Measurements from ENCODE around the gene IGF2R.

IGF2R gene

DNA sequence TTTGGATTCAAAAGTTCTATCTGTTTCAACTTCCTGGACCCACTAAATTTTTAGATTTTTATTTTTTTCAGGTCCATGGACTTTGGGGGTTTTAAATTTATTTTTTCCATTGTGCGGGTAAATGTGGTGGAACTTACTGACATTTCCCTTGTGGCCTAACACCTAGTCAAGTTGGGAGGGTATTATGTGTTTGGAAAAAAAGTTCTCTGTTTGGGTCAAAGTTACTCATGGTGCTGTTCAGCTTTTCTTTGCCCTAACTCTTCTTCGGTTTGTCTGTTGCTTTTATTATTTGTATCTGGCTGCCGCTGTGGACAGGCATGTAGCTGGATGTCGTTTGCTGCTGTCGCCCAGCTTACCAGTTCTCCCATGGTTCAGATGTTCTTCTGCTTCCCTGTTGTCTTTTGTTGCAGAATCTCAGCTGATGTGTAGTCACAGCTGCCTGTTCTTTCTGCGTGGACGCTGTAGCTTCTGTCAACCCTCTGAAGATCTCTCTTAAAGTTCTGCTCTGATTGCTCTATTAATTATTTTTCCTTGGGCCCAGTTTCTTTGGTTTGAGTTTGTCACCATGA, 7.9 kb downstream of the IGF2R start:
- no peak for DNase-seq

DNA sequence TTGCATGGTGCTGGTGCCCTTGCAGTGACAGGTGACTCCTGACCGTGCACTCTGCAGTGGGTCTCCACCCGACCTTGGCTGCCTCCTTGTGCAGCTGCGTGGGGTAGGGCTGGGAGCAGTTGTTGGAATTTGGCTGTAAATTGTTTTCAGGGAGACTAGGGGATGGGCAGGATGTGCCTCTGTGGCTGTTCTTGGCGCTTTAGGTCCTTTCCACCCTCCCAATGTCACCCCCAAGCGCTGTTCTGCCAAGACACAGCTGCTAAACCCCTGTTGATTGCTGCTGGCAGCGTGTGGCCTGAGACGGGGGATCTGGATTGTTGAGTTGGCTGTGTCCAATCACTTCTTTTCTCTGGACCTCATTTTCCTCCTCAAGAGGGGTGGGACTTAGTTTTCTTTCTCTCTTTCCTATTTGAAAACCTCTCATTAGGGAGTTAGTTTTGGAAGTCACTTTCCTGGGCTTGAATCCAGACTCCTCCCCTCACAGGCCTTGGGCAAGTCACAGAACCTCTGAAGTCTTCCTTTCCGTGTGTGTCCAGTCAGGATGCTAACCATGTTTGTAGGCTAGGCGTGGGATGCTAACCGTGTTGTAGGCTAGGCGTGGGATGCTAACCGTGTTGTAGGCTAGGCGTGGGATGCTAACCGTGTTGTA, 8.5 kb downstream of the IGF2R start:
- no peak for DNase-seq

DNA sequence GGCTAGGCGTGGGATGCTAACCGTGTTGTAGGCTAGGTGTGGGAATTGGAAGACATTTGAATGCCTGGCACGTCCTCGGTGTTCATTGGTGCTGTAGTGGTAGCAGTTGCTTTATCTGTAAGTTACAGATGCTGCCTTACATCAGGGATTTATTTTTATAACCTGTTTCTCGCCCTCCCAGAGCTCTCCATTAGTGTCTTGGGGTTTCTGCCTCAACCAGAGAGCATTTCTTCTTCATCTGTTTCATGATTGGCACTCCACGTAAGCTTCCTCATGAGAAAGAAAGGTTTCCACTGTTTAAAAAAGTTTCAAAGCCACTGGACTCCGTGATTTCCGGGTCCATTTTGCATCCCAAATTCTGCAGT, 9.0 kb downstream of the IGF2R start:
- DNase-seq: no peak

DNA sequence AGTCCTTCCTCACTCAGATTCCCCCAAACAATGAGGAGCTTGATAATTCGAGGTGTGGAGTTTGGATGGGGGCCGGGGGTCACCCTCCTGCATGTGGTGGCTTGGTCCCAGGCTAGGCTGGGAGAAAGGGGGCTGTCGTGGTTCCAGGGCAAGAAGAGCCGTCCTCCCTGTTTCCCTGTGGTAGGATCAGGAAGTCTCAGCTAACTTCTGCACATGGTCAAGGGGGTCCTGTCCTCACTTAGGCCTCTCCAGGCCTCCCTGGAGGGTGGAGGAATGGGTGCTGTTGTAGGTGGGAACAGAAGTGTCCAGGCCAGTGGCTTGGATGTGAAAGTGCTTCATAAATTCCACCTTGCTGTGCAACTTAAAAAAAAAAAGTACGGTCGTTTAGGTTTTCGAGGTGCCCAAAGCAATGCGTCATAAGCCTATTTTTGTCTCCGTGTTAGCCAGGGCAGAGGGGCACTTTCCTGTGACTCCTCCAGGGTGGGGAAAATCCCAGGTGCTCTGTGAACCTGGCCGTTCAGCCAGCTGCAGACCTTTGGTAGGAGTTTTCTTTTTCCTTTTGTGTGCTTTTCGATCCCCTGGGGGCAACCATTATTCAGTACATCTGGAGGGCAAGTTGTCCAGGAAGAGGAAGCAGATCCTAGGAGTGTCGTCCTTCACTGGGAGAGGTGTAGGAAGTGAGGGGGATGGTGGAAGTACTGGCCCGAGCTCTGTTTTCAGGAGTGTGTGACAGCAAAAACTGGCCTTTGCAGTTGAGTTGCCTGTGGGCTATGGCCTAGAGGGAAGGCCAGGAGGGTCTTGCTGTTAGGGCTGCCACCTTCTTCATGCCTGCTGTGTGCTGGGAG, 9.6 kb downstream of the IGF2R start:
- DNase-seq: no peak

DNA sequence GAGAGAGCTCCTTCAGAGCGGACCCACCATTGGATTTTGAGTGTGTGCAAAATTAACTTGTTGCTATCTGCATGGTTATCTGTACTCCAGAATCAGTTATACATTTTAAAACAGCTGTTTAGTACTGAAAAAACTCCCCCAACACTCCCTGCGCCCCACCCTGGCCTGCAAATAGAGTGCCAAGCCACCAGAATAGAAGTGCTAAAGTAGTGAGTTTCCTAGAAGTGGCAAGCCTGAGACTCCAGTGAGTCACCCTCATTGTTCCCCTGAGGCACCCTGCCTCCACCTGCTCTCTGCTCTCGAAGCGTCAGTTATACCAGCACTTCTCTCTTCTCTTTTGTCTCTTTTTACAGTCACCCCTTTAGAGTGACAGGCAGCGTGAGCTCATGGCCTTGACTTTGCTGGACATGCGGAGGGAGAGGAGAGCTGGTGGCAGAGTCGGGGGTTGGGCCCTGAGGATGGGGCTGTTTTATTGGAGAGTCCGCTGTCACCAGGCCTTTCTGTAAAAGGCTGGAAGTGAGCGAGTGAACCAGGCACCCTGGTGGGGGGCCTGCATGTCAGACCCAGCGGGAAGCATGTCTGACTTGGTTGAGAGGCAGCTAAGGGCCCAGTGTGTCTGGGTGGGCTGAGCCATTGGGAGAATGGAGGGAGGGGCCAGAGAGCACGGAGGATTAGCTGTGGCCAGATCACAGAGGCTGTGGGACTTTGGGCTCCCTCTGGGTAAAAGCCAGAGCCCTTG, 10.4 kb downstream of the IGF2R start:
- DNase-seq: peak; percentile 80

DNA sequence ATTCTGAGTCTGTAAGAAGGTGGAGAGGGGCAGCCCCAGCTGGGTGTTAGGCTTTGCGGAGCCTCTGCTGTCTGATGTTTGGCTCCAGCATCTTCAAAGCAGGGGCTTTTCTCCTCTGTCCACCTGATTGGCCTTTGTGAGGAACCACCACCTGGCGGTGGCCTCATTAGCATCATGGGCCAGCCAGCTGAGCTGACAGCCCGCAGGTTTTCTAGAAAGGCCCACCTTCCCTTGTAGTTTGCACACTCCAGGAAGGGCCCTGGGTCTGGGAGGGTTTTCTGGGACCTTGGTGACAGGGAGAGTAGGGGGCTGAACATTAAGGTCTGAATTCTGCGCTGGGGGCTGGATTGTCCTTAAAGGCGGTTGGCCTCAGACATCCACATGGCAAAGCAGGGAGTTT, 11.6 kb downstream of the IGF2R start:
- DNase-seq: no peak

DNA sequence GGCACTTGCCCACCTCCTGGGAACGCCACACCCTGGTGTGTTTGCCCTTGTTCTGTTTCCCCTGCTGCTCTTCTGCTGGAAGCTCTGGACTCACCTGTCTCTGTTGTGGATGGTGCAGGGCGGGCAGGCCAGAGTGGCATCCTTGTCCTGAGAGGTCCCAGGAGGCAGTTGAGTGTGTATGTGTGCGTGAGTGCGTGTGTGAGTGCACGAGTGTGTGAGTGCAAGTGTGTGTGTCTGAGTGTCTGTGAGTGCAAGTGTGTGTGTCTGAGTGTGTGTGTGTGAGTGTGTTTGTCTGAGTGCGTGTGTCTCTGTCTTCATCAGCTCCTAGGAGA, 12.2 kb downstream of the IGF2R start:
- no peak for DNase-seq

DNA sequence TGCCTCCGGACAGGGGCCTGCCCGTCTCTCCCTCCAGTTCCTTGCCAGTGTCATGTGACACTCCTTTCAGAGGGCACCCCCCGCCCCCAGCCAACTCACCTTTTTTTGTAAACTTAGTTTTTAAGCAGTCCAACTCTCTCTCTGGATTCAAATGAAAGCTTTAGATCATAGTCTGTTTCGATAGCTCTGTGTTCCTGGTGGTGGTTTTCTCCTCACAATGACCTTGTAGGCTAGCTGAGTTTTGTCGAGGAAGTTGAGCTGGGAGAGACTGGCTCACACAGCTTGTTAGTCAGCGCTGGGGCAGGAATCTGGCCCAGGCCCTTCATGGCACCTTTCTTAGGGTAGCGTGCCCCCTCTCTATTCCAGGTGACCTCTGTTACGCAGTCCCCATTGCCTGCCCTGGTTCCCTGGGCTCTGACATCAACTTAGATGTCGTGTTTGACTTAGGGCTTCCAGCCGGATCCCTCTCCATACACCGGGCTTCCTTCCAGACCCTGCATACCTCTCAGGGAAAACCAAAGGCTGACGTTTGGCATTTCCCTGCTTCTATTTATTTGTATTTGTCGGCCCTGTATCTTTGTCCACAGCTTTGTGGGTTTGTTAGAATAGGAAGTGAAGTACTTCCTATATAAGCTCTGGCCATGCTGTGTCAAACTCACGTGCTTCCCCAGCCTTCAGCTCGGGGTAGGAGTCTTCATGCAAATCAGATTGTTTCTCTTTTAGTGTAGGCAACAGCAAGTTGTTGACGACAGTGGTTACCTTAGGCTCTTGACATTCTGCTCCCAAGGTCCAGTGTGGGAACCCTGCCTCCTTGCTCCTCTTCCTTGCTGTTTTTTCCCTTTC, 12.7 kb downstream of the IGF2R start:
- DNase-seq: peak; percentile 50

DNA sequence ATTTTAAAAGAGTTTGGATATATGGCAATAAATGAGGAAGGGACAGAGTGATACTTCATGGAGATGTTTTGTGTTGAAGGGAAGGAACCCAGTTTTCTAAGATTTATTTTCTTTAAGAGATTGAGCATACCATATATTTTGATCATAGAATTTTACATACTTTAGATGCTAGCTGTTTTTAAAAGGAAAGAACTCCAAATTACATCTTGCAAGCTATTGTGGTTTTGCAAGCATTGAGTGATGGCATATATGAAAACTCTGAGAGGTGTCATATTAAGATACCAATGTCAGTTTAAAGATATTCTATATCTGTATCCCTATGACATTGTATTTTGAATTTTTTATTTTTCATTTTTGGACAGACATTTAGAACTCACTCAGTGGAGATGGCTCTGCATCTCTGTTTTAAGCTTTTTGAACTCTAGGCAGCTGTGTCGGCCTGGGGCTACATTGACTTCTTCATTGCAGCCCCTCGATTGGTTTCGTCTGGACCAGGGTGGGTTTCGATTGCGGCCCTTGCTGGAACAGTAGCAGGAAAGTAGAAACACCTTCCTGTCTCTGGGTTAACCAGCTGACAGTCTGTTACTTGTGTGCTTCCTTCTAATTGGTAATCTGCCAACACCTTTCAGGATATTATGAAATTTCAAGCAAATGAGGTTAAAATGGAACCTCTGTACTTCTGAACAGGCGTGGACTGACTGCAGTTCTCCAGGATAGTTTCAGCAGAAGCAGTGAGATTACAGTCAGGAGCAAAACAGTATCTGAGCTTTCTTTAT, 14.0 kb downstream of the IGF2R start:
- no peak for DNase-seq

DNA sequence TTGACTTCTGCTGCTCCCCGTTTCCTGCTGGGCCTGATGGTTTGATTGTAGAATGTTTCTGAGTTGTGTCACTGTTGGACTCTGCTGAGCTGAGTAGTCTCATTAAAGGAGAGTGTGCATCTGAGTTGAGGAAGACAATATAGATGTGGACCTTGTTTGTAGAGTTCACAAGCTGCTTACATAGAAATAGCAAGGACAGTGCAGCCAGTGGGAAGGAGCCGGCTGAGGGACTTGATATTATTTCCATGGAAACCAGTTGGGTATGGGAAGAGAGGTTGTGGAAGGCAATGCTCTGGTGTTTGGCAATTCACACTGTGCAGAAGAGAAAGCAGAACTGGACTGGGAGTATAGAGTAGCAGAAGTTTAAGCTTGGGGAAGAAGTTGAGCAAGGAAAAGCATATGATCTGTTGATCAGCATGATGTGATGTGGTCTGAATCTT, 14.8 kb downstream of the IGF2R start:
- DNase-seq: no peak

DNA sequence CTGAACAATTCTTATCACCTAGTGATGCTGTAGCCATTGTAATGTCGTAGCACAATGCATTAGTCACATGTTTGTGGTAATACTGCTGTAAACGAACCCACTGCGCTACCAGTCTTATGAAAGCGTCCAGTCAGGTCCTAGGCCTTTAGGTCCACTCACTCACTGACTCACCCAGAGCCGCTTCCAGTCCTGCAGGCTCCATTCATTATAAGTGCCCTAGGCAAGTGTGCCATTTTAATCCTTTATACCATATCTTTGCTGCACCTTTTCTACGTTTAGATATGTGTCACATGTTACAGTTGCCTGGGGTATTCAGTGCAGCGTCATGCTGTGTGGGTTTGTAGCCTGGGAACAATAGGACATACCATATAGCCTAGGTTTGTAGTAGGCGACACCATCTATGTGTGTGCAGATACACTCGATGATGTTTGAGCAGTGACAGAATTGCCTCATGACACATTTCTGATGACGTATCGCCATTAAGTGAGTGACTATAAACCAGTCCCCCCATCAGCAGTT, 15.4 kb downstream of the IGF2R start:
- no peak for DNase-seq

DNA sequence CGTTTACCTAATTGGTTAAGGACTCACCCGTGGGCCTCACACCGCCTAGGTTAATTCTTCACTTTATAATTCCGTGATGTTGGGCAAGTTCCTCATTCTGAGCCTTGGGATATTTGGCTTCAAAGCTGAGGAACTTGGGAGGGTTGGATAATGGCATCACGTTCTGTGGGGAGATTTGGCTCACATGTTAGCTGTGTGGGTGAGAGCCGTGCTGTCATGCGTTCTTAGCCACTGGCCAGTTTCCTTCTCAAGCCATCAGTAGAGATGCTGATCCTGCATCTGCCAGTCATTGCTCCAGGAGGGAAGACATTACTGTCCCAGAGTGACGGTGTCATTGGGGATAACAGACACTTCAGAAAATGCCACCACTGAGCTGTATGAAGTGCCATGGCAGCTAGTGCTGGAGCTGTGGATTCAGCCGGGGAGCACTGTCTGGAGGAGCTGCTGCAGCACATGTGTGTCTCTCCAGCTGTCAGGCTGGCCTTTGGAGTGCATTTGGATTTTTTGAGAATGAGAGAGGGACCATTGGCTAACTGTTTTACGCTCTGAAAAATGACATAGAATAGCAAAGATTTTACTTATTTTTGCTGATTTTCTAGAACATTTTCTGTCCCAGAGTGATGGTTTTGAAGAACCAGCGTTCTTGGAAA, 16.5 kb downstream of the IGF2R start:
- peak; percentile 45 for DNase-seq

DNA sequence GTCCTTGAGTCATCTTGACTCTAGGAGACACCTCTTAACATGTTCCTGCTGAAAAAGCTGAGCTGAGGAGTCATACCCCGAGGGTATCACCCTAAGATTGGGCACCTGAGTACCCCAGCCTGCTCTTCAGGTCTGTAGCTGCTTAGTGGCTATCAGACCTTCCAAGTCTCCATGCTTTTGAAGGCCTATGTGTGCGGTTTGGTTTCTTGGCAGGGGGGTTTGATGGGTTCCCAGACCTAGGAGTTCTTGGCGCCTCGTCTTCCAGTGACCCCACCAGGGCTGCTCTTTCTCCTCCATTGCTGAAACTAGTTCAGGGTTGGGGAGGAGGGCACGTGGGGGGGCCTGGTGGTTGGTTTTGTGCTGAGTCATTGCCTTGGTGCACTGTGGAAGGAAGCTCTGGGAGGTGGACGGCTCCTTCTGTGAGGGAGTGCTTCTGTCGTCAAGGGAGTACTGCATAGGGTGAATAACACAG, 20.1 kb downstream of the IGF2R start:
- DNase-seq: peak; percentile 58

DNA sequence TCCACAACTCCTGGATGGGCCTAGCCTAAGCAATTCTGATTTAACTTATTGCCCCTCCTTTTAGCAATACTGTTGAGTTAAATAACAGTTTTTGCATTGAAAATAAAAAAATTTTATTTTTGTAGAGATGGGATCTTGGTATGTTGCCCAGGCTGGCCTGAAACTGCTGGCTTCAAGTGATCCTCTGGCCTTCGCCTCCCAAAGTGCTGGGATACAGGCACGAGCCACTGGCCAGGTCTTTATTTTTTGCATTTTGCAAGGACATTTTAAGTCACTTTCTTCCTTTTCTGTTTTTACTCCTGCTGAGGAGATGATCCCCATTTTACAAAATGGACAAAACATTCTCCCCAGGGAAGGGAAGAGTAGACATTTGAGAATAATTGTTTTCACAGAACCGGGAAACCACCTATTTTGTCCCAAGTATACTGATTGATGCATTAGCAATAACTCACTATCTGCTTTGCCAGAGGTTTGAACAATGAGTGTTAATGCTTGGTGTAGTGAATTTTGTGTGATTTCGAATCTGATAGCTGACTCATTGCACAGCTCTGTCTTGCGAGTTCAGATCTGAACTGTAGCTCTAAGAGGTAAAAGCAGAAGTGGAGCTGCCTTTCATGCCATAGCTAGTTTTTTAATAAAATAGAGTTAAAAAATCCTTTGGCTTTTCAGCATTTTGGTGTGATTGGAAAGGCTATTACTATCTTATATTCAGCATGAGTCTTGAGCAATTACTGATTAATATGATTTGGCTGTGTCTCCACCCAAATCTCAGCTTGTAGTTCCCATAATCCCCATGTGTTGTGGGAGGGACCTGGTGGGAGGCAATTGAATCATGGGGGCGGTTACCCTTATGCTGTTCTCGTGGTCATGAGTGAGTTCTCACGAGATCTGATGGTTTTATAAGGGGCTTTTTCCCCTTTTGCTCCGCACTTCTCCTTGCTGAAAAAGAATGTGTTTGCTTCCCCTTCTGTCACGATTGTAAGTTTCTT, 20.9 kb downstream of the IGF2R start:
- no peak for DNase-seq

DNA sequence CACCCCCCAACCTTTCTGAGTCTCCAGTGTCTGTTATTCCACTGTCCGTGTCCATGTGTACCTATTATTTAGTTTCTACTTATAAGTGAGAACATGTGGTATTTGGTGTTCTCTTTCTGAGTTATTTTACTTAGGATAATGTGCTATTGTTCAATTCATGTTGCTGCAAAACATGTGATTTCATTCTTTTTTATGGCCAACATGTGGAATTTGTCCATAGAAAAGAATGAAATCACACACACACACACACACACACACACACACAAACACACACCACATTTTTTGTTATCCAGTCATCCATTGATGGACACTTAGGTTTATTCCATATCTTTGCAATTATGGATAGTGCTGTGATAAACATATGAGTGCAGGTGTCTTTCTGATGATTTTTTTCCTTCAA, 23.5 kb downstream of the IGF2R start:
- DNase-seq: no peak

DNA sequence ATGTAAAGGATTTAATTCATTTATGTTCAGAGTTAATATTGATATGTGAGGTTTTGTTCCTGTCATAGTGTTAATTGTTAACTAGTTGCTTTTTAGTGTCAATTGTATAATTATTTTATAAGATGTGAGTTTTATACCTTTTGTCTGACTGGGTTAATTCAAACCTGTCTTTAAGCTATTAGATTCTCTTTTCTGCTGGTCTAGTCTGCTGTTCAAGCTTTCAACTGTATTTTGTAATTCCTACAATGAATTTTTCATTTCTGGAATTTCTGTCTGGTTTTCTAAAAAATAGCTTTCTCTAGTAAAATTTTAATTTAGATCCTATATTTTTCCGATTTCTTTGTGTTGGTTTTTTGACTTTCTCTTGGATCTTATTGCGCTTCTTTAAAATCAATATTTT, 26.5 kb downstream of the IGF2R start:
- no peak for DNase-seq

DNA sequence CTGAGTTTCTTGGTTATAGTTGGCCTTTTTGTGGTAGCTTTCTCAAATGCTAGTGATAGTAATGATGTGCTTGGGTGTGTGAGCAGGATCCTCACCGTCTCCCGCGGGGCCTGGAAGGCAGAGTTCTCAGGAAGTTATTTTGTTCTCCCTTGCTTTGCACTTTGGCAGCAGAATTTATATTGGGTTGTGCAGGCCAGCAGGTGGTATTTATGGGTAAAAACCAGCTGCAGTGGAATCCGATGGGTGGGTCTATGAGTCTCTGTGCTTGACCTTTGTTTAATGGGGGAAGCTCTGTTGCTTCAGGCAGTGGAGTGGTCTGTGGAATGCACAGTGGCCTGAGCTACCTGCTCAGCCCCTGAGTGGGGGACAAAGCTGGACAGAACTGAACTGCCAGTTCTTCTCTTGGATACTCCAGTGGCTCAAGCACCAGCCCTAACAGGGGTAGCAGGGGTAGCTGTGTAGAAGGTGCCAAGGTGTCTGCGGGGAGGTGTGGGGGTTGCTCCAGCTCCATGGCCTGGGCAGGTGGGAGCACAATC, 27.3 kb downstream of the IGF2R start:
- DNase-seq: no peak

DNA sequence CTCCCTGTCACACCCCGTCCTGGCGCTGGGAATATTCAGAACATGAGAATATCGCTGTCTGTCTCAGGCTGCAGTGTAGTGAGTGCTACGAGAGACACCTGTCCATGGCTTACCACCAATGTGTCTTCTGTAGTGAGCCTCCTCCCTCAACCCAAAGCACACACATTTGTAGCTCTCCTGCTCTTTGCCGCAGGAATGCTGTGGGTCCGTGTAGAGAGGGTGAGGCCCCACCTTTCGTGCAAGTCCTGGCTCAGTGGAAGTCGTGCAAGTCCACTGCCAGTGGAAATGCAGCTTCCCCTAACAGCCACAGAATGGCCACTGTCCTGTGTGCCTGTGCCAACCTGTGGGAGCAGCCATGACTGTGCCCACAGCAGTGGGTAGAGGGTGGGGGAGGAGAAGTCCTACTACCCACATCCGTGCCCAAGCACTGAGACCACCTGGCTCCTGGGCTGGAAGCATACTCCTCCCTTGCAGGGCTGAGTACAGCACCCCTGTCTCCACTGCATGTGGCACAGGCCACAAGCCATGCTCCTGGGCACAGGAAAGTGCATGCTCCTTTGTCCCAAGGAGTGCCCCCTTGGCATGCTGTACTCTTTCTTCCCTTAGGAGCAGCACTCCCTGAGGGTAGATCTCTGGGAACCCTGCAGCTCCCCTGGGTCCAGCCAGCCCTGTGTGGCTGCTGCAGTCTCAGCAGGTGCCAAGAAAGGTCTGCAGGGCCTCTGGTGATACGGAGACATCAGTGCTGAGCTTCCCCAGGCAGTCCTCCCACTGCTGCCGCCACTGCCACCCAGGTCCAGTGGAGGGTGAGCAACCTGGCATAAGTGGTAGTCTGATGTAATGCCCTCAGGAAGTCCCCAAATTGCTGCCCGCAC, 28.0 kb downstream of the IGF2R start:
- no peak for DNase-seq

All from islet precursor cell (in vitro differentiated cells).